Mesendoderm (in vitro differentiated cells): ENCODE measurements around the gene CLEC7A.

Experiments used
- DNase-seq: peaks from one replicate; pipeline ENCODE4 v3.0.0; 2013
- H2AK5ac ChIP-seq: 2 replicates; pipeline ENCODE4 v1.6.1; 2013; ENCODE audit warnings: low read length, inconsistent platforms
- H2BK120ac ChIP-seq: 2 replicates; pipeline ENCODE4 v1.6.1; 2013; ENCODE audit warnings: low read depth, mild to moderate bottlenecking, low read length, moderate library complexity, mixed read lengths
- H2BK15ac ChIP-seq: replicated peaks from 2 replicates; pipeline ENCODE4 v1.6.1; 2013; ENCODE audit warnings: low read depth, mild to moderate bottlenecking, moderate library complexity
- H2BK5ac ChIP-seq: 2 replicates; pipeline ENCODE4 v1.6.1; 2013; ENCODE audit warnings: low read length, inconsistent platforms
- H3K18ac ChIP-seq: 2 replicates; pipeline ENCODE4 v1.6.1; 2013; ENCODE audit warnings: mild to moderate bottlenecking, low read length, mixed read lengths
- H3K23ac ChIP-seq: one replicate; pipeline ENCODE4 v1.6.1; 2013; ENCODE audit warnings: low read length
- H3K27ac ChIP-seq: 2 replicates; pipeline ENCODE4 v1.5.1; 2013; ENCODE audit warnings: low read depth, mild to moderate bottlenecking, inconsistent platforms, low read length, moderate library complexity
- H3K27me3 ChIP-seq: 2 replicates; pipeline ENCODE4 v1.6.1; 2013; ENCODE audit warnings: low read length, control low read depth, mild to moderate bottlenecking, inconsistent platforms; ENCODE audit not compliant: insufficient read depth, poor library complexity
- H3K36me3 ChIP-seq: 2 replicates; pipeline ENCODE4 v1.6.1; 2013; ENCODE audit warnings: low read length, inconsistent platforms; ENCODE audit not compliant: control insufficient read depth, insufficient read depth
- H3K4ac ChIP-seq: one replicate; pipeline ENCODE4 v1.6.1; 2013; ENCODE audit warnings: low read depth, mild to moderate bottlenecking, low read length, moderate library complexity
- H3K4me1 ChIP-seq: 2 replicates; pipeline ENCODE4 v1.6.1; 2013; ENCODE audit warnings: low read depth, low read length, inconsistent platforms; ENCODE audit not compliant: control insufficient read depth
- H3K4me2 ChIP-seq: 2 replicates; pipeline ENCODE4 v1.6.1; 2013; ENCODE audit warnings: low read length
- H3K4me3 ChIP-seq: 2 replicates; pipeline ENCODE4 v1.5.1; 2013; ENCODE audit warnings: mild to moderate bottlenecking, low read length
- H3K56ac ChIP-seq: one replicate; pipeline ENCODE4 v1.6.1; 2013; ENCODE audit warnings: low read length
- H3K79me1 ChIP-seq: 2 replicates; pipeline ENCODE4 v1.6.1; 2013; ENCODE audit warnings: low read length, inconsistent platforms
- H3K79me2 ChIP-seq: 2 replicates; pipeline ENCODE4 v1.6.1; 2013; ENCODE audit warnings: mild to moderate bottlenecking, low read length; ENCODE audit not compliant: control insufficient read depth, insufficient read depth
- H3K9ac ChIP-seq: 2 replicates; pipeline ENCODE4 v1.6.1; 2013; ENCODE audit warnings: low read length, inconsistent platforms
- H4K5ac ChIP-seq: one replicate; pipeline ENCODE4 v1.6.1; 2013; ENCODE audit warnings: low read length
- H4K8ac ChIP-seq: one replicate; pipeline ENCODE4 v1.6.1; 2013; ENCODE audit warnings: low read depth, mild to moderate bottlenecking, control low read depth, low read length, moderate library complexity
- WGBS: extraction: QIAGEN DNeasy Blood & Tissue Kit; methylation state at CpG from one replicate; pipeline ENCODE4 v1.1.7; 2013; ENCODE audit warnings: low lambda C conversion rate, missing lambda C conversion rate; ENCODE audit not compliant: insufficient coverage; ENCODE audit errors: extremely low coverage; 5-methylcytosine and 5-hydroxymethylcytosine counted together

CLEC7A gene

DNA sequence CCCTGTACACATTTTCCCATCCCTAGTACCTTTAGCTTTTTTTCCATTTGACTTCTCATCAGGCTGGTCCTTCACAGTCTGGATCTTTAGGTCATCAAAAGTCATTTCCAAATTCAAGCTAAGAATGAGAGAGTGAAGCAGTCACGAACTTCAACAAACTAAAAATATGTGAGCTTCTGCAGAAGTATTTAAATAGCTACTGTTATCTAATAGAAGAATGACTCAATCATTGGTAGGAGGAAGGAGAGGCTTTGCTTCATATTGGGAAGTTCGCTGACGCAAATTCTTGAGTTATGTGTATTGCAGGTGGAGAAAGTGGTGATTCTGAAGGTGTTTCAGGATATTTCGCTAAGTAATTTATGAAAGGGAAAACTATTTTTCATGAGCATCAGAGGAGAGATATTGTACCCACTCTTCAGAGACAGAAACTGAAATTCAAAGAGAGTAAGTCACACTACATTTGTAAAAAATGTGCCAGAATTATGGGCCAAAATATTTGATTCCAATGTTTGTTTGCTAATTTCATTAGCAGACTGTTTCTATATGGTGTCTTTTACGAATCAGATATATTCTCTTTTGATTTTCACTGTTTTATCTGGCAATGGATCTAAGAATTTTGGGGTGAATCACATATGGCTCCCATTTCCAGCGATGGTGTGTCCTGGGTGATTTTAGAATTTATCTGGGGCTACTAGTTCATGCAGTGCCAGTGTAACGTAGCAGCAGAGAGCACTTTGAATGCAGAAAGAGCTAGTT lies 42.2 kb upstream of the CLEC7A start, which contains the start of gene OLR1:
OLR1 (minus strand) TSS at position 160 of the 756 bp plus-strand sequence; CDS start at position 105, 55 bp downstream.
- Histone ChIP-seq H2AK5ac (no peak within 1 kb of the TSS), H3K4me1 (peaks cover 7% of the 10 kb centered on the region), H3K4me3 (no peak within 1 kb of the TSS), H3K4me2 (no peak within 1 kb of the TSS), H4K5ac (no peak within 1 kb of the TSS), H3K23ac (no peak within 1 kb of the TSS), H4K8ac (no peak within 1 kb of the TSS), H3K36me3 (no peaks in the 10 kb centered on the region), H2BK5ac (no peak within 1 kb of the TSS), H3K4ac (no peak within 1 kb of the TSS), H3K9ac (no peak within 1 kb of the TSS), H3K27me3 (no peaks in the 10 kb centered on the region), H3K56ac (no peak within 1 kb of the TSS), H3K27ac (no peak within 1 kb of the TSS), H2BK120ac (no peak within 1 kb of the TSS), H3K79me2 (no peaks in the 10 kb centered on the region), H3K18ac (no peak within 1 kb of the TSS), H3K79me1 (no peaks in the 10 kb centered on the region), H2BK15ac (peak within 1 kb of the TSS; percentile 74)
- no CpG with 5 or more reads among the region's 7 CpGs for WGBS
- no peak for DNase-seq

DNA sequence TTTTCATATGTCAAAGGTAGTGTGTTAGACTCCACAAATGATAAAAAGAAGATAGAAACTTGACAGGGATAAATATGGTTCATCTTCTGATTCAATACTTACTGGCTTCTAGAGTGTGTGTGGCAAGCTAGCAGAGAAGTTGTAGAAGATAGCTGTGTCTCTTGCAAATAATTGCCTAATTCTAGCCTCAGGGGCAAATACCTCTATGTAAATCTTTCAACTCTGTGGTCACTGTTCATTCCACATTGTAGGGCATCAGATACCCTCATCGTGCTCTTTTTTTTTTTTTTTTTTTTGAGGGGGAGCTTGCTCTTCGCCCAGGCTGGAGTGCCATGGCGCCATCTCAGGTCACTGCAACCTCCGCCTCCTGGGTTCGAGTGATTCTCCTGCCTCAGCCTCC lies 40.2 kb upstream of the CLEC7A start:
- no peak overlapping the region for H3K4ac ChIP-seq
- no peak overlapping the region for H2BK15ac ChIP-seq
- H3K36me3 ChIP-seq = no peaks in the 10 kb centered on the region
- H3K56ac ChIP-seq = no peak overlapping the region
- no peak overlapping the region for H4K5ac ChIP-seq
- H3K4me3 ChIP-seq = no peak overlapping the region
- H3K79me2 ChIP-seq = no peaks in the 10 kb centered on the region
- H3K4me1 ChIP-seq = peaks cover 3% of the 10 kb centered on the region
- H3K79me1 ChIP-seq = no peaks in the 10 kb centered on the region
- H2BK120ac ChIP-seq = no peak overlapping the region
- H3K27me3 ChIP-seq = no peaks in the 10 kb centered on the region
- no peak overlapping the region for H3K9ac ChIP-seq
- no peak overlapping the region for H3K27ac ChIP-seq
- no peak overlapping the region for H2AK5ac ChIP-seq
- H3K4me2 ChIP-seq = no peak overlapping the region
- DNase-seq = peak; percentile 77
- no peak overlapping the region for H4K8ac ChIP-seq
- WGBS = no CpG with 5 or more reads among the region's 5 CpGs
- H3K23ac ChIP-seq = no peak overlapping the region
- H2BK5ac ChIP-seq = no peak overlapping the region
- H3K18ac ChIP-seq = no peak overlapping the region

DNA sequence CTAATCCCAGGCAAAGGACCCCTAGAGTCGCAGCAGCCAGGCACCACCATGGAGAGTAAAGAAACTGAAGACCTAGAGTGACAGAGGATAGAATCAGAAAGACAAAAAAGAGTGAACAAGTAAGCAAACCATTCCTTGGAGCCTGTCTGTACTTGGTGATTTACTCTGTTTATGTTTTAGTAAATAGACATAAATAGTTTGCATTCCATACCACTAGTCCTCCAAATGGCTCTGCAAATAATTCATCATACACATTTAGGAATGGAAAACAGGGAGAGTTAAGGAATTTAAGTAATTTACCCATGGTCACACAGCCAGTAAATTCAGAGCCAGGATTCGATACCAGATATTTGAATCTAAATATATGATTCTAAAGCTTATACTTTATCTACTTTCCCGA lies 39.1 kb upstream of the CLEC7A start:
- H3K27me3 ChIP-seq = no peaks in the 10 kb centered on the region
- H3K18ac ChIP-seq = no peak overlapping the region
- H3K9ac ChIP-seq = no peak overlapping the region
- H2AK5ac ChIP-seq = no peak overlapping the region
- H3K36me3 ChIP-seq = no peaks in the 10 kb centered on the region
- no peak overlapping the region for H2BK120ac ChIP-seq
- WGBS = no CpG with 5 or more reads among the region's 3 CpGs
- H3K4me2 ChIP-seq = no peak overlapping the region
- no peak overlapping the region for H3K4me3 ChIP-seq
- no peak overlapping the region for H3K56ac ChIP-seq
- H3K23ac ChIP-seq = no peak overlapping the region
- DNase-seq = no peak
- no peak overlapping the region for H4K8ac ChIP-seq
- no peak overlapping the region for H3K27ac ChIP-seq
- H2BK15ac ChIP-seq = no peak overlapping the region
- no peak overlapping the region for H2BK5ac ChIP-seq
- H4K5ac ChIP-seq = no peak overlapping the region
- H3K4ac ChIP-seq = no peak overlapping the region
- no peaks in the 10 kb centered on the region for H3K79me1 ChIP-seq
- H3K79me2 ChIP-seq = no peaks in the 10 kb centered on the region
- H3K4me1 ChIP-seq = peaks cover 3% of the 10 kb centered on the region

DNA sequence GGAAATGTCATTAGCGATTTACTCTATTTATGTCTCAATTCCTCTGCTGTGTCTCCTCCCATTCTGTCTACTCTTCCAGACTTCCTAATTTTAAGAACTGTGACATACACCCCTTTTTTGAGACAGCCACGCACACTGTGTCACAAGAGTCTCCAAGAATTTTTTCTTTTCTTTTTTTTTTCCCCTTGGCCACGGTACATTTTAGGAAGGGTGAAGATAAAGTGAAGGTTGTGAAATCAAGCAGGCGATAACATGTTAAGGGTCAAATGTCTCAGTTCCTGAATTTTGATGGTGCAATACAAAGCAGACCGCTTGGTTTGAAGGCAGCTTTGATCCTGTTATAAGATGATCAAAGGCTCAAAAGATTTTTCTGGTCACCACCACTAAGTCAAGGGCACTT lies 37.6 kb upstream of the CLEC7A start:
- Histone ChIP-seq H3K4me1 (peaks cover 3% of the 10 kb centered on the region), H3K27ac (no peak overlapping the region), H2AK5ac (no peak overlapping the region), H4K8ac (no peak overlapping the region), H3K18ac (no peak overlapping the region), H3K4ac (no peak overlapping the region), H4K5ac (no peak overlapping the region), H3K36me3 (no peaks in the 10 kb centered on the region), H3K27me3 (no peaks in the 10 kb centered on the region), H3K4me2 (no peak overlapping the region), H2BK120ac (no peak overlapping the region), H2BK15ac (no peak overlapping the region), H2BK5ac (no peak overlapping the region), H3K4me3 (no peak overlapping the region), H3K23ac (no peak overlapping the region), H3K79me2 (no peaks in the 10 kb centered on the region), H3K56ac (no peak overlapping the region), H3K9ac (no peak overlapping the region), H3K79me1 (no peaks in the 10 kb centered on the region)
- DNase-seq = no peak
- WGBS = no CpG with 5 or more reads among the region's 5 CpGs

DNA sequence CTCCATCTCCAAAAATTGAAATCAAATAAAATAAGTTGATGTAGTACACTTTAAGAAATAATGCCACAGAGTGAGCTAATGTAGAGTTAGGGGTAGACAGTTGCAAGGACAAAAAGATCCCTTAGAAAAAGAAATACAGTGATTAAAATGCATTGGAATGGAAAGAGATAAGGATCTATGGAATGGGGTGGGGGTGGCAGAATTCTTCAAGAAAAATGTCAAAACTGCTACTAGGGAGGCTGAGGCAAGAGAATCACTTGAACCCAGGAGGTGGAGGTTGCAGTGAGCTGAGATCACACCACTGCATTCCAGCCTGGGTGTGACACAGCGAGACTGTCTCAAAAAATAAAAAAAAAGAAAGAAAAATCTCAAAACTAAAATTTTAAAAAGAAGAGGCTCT lies 35.4 kb upstream of the CLEC7A start:
- no peak overlapping the region for H3K4me3 ChIP-seq
- H2BK15ac ChIP-seq = no peak overlapping the region
- H4K5ac ChIP-seq = no peak overlapping the region
- no peak overlapping the region for H2BK120ac ChIP-seq
- H3K79me2 ChIP-seq = no peaks in the 10 kb centered on the region
- no peak overlapping the region for H2BK5ac ChIP-seq
- no peak overlapping the region for H3K23ac ChIP-seq
- WGBS = no CpG with 5 or more reads among the region's 1 CpG
- no peak overlapping the region for H3K9ac ChIP-seq
- H3K27me3 ChIP-seq = no peaks in the 10 kb centered on the region
- H4K8ac ChIP-seq = no peak overlapping the region
- H2AK5ac ChIP-seq = no peak overlapping the region
- H3K79me1 ChIP-seq = no peaks in the 10 kb centered on the region
- H3K4me2 ChIP-seq = no peak overlapping the region
- no peak overlapping the region for H3K4ac ChIP-seq
- no peaks in the 10 kb centered on the region for H3K36me3 ChIP-seq
- no peak overlapping the region for H3K18ac ChIP-seq
- H3K27ac ChIP-seq = no peak overlapping the region
- H3K4me1 ChIP-seq = no peaks in the 10 kb centered on the region
- DNase-seq = peak; percentile 64
- H3K56ac ChIP-seq = no peak overlapping the region

DNA sequence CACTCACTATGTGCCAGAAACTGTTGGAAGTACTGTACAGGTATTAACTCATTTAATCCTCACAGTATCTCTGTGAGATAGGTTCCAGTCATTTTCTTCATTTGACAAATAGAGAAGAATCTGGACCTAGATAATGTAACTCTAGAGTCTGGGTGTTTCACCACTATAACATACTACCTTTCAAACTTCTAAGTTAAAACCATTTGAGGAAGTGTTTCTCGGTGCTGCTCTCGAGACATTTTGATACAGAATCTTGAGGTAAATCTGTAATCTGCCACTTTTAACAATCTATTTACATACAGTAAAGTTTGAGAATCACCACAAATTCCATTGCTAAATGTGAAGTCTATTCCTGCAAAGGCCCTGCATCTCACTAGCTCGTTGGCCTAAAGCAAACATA lies 33.1 kb upstream of the CLEC7A start:
- no peak overlapping the region for H3K4me2 ChIP-seq
- H3K4ac ChIP-seq = no peak overlapping the region
- no peak overlapping the region for H3K27ac ChIP-seq
- no CpG with 5 or more reads among the region's 3 CpGs for WGBS
- no peak overlapping the region for H4K5ac ChIP-seq
- no peak overlapping the region for H2BK5ac ChIP-seq
- peaks cover 2% of the 10 kb centered on the region for H3K4me1 ChIP-seq
- no peak overlapping the region for H3K23ac ChIP-seq
- H3K4me3 ChIP-seq = no peak overlapping the region
- no peak overlapping the region for H2BK120ac ChIP-seq
- no peak overlapping the region for H2BK15ac ChIP-seq
- no peaks in the 10 kb centered on the region for H3K79me2 ChIP-seq
- H3K18ac ChIP-seq = no peak overlapping the region
- no peak for DNase-seq
- no peak overlapping the region for H3K9ac ChIP-seq
- H2AK5ac ChIP-seq = no peak overlapping the region
- H3K56ac ChIP-seq = no peak overlapping the region
- H3K36me3 ChIP-seq = no peaks in the 10 kb centered on the region
- no peaks in the 10 kb centered on the region for H3K79me1 ChIP-seq
- H3K27me3 ChIP-seq = no peaks in the 10 kb centered on the region
- no peak overlapping the region for H4K8ac ChIP-seq
